IPS-11a (cell line): ENCODE measurements around the gene CALHM1.
"Not testable (repeated sequence)": the region's sequence is repeated elsewhere in the genome, so short reads cannot be mapped to it uniquely, and the experiment has no call there.

ENCODE experiments used
- H3K4me3 ChIP-seq: one replicate; pipeline ENCODE4 v1.5.1; 2013; ENCODE audit warnings: low read depth, low read length, control low read depth

The CALHM1 gene, protein sequence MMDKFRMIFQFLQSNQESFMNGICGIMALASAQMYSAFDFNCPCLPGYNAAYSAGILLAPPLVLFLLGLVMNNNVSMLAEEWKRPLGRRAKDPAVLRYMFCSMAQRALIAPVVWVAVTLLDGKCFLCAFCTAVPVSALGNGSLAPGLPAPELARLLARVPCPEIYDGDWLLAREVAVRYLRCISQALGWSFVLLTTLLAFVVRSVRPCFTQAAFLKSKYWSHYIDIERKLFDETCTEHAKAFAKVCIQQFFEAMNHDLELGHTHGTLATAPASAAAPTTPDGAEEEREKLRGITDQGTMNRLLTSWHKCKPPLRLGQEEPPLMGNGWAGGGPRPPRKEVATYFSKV

DNA sequence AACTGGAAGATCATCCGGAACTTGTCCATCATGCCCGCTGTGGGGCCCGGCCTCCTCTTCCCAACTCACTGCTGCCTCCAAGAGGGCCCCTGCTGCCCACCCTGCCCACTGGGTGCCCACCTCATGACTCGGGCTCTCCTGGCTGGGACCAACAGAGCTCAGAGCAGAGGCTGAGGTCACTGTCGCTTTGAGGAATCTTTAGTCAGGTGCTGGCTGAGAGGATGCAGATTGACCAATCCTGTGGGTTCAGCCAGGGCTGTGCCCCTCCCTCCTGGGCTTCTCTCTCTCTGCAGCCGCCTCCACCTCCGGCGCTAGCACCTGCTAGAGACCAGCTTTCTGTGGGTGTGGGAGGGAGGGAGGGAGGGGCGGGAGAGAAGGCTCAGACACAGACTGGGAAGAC, at the start of gene CALHM1:
Gene CALHM1, minus strand, starts transcription at position 181 of the 400 bp plus-strand sequence. Its CDS starts 149 bp downstream, at position 32.
- H3K4me3 ChIP-seq = no peak within 1 kb of the TSS

DNA sequence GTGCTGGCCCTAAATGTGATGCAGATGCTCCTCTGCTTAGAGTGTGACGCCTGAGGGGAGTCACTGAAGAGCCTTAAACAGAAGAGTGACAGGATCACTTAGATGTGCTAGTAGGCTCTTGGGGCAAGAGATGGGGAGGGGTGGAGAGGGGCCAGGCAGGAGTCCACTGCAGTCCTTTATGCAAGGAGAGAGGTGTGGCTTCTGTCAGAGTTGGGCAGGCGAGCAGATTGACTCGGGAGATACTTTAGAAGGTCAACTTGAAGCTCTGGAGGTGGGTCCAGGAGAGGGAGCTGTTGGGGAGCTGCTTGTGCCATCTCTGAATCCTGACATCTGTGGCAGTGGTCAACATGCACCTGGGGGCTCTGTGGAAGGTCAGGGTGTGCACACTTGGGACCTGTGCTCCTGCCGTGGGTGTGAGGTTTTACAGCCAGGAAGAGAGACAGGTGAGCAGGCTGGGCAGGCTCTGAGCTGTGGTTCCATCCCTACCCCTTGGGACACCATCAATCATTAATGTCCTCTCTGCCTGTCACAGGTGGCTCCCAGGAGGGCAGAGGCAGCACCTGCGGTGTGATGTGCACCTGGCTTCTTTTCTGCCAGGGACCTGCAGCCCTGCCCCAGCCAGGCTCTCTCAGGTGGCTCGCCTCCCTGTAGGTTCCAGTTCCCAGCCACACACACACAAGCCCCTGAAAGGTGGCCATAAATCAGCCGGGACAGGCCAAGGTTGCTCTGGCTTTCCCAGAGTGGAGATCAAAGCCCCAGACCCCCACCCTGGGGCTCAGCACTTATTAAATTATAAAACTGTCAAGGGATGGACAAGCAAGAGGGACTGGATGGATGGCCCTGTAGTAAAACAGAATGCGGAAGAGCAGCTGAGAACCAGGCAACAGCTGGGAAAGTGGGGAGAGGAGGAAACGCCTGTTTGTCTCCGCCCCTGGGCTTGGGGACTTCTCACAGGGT, 48.8 kb upstream of the CALHM1 start:
- no peak overlapping the region for H3K4me3 ChIP-seq

DNA sequence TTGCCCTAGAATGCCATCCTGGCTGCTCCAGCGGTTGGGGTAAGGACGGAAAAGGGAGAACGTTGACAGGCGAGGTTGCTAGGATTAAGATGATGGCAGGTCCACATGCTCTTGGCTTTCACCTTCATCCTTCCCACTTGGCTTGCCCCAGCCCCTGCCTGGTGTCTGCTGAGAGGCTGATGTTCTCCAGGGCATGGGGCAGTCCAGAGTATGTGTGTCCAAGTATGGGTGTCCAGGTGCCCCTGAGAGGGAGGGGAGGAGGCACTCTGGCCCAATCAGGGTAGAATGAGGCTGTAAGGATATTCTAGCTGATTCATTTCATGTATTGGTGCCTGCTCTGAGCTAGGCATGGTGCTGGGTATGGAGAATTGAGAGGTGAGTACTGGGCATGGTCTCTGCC, 47.4 kb upstream of the CALHM1 start:
- no peak overlapping the region for H3K4me3 ChIP-seq

GRCh38 chr10:103504181-103504783, 45.6 kb upstream of the CALHM1 start:
- H3K4me3 ChIP-seq = no peak overlapping the region

DNA sequence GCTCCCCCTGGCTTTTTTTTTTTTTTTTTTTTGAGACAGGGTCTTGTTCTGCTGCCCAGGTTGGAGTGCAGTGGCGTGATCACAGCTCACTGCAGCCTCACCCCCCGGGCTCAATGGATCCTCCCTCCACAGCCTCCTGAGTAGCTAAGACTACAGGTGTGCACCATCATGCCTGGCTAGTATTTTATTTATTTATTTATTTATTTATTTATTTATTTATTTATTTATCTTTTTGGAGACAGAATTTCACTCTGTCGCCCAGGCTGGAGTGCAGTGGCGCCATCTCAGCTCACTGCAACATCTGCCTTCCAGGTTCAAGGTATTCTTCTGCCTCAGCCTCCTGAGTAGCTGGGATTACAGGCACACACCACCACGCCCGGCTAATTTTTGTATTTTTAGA, 45.1 kb upstream of the CALHM1 start:
- H3K4me3 ChIP-seq = not testable (repeated sequence)

DNA sequence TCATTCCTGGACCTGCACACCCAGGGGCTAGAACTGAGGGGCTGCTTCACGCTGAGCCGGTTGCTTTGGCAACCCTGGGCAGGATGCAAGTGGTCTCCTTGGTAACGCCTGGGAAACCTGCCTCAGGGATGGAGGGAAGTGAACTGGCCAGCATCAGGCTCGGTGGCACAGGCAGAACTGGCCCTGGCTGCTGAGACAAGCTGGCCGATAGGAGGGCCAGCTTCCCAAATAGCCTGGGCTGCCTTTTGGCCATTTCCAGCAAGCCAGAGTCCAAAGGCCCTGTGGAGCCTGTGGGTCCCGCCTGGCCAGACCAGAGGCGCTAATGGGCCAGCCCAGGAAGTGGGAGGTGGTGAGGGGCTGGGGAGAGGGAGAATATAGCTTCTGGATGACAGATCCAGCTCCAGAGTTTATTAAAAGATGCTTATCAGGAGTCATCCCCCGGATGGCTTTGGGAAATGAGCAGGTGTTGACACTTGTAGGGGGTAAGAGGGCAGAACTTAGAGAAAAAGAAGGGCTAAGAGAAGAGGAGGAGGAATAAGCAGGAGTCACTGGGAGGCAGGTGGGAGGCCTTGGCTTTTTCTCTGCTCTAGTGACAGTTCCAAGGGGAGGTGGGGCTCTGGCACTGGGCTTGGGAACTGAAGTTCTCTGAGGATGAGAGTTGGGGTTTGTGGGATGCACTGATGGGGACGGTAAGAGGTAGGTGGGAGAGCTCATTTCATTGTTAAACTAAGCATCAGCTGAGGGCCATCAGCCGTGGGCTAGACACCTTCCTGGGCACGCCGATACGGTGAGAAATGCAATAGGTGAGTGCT, 44.4 kb upstream of the CALHM1 start:
- H3K4me3 ChIP-seq = no peak overlapping the region

DNA sequence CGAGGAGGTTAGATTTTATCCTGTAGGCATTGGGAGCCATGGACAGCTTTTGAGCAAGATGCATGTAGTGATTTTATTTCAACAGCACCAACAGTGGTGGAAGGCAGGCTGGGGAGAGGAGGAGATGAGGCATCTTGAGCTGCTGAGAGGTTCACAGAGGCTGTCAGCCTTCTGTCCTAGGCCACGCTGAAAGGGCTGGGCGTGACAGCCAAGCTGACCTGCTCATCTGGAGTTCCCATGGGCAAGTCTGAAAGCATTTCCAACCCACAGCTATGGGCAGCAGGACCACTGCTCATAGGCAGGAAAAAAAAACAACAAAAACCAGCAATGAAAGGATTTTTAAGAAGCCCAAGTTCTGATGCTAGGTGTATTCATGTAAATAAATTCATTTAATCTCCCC, 42.5 kb upstream of the CALHM1 start:
- no peak overlapping the region for H3K4me3 ChIP-seq

- H3K4me3 ChIP-seq = no peak overlapping the region
These were observed 41.8 kb upstream of the CALHM1 start for GRCh38 chr10:103500481-103500880.

DNA sequence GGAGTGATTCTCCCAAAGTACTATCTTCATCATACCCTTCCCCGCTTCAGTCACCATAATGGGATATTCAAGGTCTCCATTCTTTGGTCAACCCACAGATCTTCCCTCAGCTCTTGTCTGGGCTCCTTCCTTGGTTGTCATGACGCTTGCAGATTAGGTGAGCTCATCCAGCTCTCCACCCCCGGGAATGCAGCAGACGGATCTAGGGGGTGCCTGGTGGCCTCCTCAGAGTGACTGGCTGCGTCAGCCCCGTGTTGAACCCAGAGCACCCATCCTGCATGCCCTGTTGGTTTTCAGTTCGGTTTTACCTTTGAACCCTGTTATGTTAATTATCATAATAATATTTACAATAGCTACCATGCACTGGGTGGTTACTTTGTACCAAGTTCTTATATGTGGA, 41.2 kb upstream of the CALHM1 start:
- H3K4me3 ChIP-seq = no peak overlapping the region

GRCh38 chr10:103498936-103499638, 40.4 kb upstream of the CALHM1 start:
- H3K4me3 ChIP-seq = no peak overlapping the region

DNA sequence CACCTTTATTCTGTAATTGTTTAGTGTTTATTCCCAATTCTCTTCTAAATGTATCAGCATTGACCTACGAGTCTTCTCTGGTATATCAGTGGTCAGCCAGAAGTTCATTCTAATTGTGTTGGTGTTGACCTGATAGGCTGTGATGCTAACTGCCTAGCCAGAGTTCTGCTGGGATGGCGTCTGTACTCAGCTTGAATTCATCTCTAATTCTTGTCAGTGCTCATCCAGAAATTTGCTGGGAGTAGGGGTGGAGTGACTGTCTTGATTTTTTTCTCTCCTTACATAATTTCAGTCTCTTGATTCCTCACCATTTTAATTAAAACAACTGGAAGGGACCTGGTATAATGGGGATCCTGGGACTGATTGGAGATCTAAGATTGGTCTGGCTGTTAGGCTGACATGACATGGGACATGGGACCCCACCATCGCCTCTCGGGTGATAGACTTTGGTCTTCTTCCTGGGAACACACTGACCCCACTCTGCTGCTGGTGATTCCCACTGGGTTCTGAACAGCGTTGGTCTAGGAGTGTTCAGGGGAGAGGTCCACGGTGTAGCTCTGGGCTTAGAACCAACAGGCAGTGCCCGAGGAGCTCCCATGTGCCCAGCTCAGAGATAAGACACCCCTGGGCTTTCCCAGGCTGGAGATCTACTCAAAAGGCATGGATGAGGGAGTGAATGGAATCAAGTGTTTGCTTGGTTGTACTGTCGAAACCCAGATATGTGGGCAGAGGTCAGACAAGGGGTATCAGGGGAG, 38.6 kb upstream of the CALHM1 start:
- no peak overlapping the region for H3K4me3 ChIP-seq

DNA sequence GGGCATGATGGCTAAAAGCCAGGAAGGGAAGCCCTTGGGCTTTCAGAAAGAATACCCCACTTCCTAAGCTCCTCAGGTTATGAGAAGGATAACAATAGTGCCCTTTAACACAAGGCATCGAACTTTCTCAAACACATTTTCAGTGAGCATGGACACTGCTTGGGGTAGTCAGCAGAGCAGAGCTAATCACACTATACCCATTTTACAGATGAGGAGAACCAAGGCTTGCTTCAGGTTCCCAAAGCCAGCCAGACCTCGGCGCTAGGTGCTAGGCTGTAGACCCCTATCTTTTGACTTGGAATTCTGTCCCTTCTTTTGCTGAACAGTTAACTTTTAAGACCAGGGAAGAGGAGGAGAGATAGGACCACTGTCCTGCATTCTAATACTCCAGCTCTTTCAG, 36.6 kb upstream of the CALHM1 start:
- H3K4me3 ChIP-seq = no peak overlapping the region

- H3K4me3 ChIP-seq = peak overlapping the region; percentile 51
These were observed 35.5 kb upstream of the CALHM1 start for GRCh38 chr10:103493916-103494877.

DNA sequence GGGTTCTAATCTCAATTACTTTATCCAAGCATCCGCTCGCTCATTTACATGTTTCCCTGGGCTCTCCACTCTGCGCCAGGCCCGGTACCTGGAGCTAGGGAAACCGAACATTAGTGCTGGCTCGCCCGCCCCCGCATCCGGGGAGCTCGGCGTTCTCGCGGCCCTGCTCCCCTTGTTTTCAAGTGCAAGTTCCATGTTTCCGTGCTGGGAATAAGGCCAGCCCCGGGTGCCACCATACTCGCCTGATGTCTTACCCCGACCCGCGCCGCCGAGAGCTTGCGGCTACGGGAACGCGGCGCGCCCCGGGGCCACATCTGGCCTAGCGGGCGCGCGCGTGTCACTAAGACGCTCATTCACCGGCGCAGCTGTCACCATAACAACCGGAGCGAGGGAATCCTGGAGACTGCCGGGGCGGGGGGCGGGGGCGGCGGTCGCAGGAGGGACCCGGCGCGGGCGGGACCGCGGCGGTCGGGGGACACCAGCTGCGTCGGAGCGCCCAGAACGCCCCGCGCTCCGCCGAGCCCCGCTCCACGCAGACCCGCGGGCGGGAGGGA, 34.7 kb upstream of the CALHM1 start, which contains the start of gene NEURL1:
Gene NEURL1, plus strand, starts transcription at position 344 of the 554 bp plus-strand sequence. CDS start 683 bp downstream, outside the sequence.
- peak within 1 kb of the TSS; percentile 51 for H3K4me3 ChIP-seq

DNA sequence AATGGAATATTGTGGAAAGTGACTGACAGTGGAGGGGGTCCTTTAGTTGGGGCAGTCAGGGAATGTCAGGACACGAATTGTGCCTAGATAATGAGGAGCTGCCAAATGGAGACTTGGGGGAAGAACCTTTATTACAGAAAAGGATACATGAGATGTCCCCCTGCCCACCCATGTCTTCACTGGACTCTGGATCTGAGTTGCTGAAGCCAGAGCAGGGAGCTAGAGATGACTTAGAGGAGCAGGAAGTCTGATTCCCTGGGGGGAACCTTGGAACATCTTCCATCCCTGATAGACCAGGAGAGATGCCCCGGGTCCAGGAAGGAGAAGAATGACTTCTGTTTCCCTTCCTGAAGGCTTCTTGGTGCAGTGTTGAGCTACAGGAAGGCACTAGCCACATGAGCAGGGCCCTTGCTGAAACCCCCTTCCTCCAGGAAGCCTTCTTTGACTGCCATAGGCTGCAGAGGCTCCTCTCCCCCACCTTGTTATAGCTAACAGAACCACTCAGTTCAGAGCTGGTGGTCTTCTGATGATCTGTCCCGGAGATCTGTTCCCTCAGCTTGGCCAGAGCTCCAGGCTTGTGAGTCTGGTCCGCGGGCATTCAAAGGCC, 34.1 kb upstream of the CALHM1 start:
- peak overlapping the region; percentile 51 for H3K4me3 ChIP-seq

DNA sequence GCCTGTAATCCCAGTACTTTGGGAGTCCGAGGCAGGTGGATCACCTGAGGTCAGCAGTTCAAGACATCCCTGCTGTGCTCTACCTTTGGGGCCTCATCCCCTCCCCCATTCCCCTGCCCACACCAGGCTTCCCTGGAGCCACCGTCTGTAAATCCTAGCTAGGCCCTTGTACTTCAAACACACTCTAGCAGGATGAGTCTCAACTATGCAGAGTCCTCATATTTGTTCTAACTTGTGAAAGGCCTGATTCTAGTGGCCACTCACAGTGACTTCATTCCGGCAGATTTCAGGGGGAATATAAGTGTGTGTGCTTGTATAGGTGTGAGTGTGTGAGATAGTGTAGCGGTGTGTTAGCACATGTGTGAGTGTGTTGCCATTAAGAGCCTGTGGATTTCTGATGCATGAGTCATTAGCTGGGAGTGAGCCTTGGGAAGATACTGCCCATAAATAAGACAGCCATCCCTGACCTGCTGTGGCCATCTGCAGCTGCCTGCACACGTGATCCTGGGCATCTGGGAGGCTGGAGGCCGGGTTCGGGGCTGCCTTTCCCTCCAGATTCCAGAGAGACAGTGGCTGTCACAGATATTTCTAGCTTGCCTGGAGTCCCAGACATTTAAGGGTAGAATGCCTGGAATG, 33.1 kb upstream of the CALHM1 start:
- no peak overlapping the region for H3K4me3 ChIP-seq

GRCh38 chr10:103490986-103491314, 32.2 kb upstream of the CALHM1 start:
- H3K4me3 ChIP-seq = no peak overlapping the region
